Suprapubic skin (tissue), 4 donors: ENCODE measurements around the gene OTX1. TPM values are rescaled to one million over a fixed set of nuclear protein-coding genes. Genes with fewer than 3 reads are reported as not detected.

Experiments
- DNase-seq, 2 donors: peaks; one replicate each; pipeline ENCODE4 v3.0.0-alpha.2; 2019; ENCODE audit warnings: low spot score in 2 of 2
- H3K27ac ChIP-seq: fragments of 200-600 bp; sonication (generic); one replicate; pipeline ENCODE4 v1.5.1; 2019
- H3K27me3 ChIP-seq: fragments of 200-600 bp; sonication (generic); one replicate; pipeline ENCODE4 v1.5.1; 2019
- H3K36me3 ChIP-seq: fragments of 200-600 bp; sonication (generic); one replicate; pipeline ENCODE4 v1.5.1; 2019
- H3K4me1 ChIP-seq: fragments of 200-600 bp; sonication (generic); one replicate; pipeline ENCODE4 v1.5.1; 2019
- H3K4me3 ChIP-seq: fragments of 200-600 bp; sonication (generic); one replicate; pipeline ENCODE4 v1.5.1; 2019; ENCODE audit warnings: mild to moderate bottlenecking
- H3K9me3 ChIP-seq: fragments of 200-600 bp; sonication (generic); one replicate; pipeline ENCODE4 v1.5.1; 2019
- EP300 ChIP-seq: sonication (generic); formaldehyde crosslinking; IDR thresholded peaks from one replicate; pipeline ENCODE4 v1.6.1; 2017; ENCODE audit warnings: antibody characterized with exemption
- POLR2A ChIP-seq, 2 donors: fragments of 450-650 bp; IDR thresholded peaks; one replicate each; pipeline ENCODE4 v1.6.1; 2017; ENCODE audit warnings: antibody characterized with exemption in 2 of 2, mild to moderate bottlenecking in 2 of 2, moderate library complexity in 2 of 2
- POLR2AphosphoS5 ChIP-seq, 3 donors: sonication (generic); formaldehyde crosslinking; IDR thresholded peaks; one replicate each; pipeline ENCODE4 v1.6.1; 2017; ENCODE audit warnings: antibody characterized with exemption in 3 of 3
- WGBS: methylation state at CpG from one replicate; pipeline ENCODE4 v1.1.5; 2018; 5-methylcytosine and 5-hydroxymethylcytosine counted together
- total RNA-seq, 4 donors: library from RNA; depleted of rRNA; stranded (reverse); fragments of >200 nt; gene quantifications; one replicate each; pipeline ENCODE4 v1.1.0, GENCODE V29; 2016
- TF ChIP-seq, protein P1 (sequence below), 2 donors: fragments of 200-600 bp in 1 of 2; fragments of 450-650 bp in 1 of 2; sonication (generic) in 1 of 2; IDR thresholded peaks; one replicate each; pipeline ENCODE4 v1.5.1; 2016 to 2019; ENCODE audit warnings: antibody characterized with exemption in 2 of 2, mild to moderate bottlenecking in 1 of 2, moderate library complexity in 1 of 2

The OTX1 gene
- total RNA-seq, 4 donors from 2014 or later = 6.6 to 19.7 (median 10.9) TPM

DNA sequence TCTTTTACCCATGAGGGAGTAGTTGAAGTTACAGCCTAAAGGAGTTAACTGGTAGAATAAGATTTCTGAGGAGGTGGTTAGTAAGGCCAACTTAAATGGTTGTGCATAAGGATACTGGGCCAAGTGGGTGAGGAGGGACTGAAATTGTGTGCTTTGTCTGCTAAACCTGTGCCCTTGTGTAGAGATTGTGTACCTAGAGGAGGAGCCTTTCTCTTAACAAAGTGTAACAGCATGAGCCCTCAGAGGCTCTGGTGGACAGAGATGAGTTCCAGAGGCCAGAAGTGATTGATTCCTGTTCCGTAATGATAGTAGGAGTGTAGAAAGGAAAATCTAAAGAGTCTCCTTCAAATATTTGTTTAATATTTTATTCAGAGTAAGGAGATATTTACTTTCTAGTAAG is 42.9 kb downstream of the OTX1 start:
- DNase-seq = no peak
- no peaks in the 10 kb centered on the region for H3K27me3 ChIP-seq
- H3K27ac ChIP-seq = no peak overlapping the region
- no peaks in the 10 kb centered on the region for H3K9me3 ChIP-seq
- no peaks in the 10 kb centered on the region for H3K4me1 ChIP-seq
- H3K4me3 ChIP-seq = no peak overlapping the region
- 92% methylated on average over 1 of the region's 1 CpG for WGBS
- no peaks in the 10 kb centered on the region for H3K36me3 ChIP-seq
- TF ChIP-seq, protein P1, sequence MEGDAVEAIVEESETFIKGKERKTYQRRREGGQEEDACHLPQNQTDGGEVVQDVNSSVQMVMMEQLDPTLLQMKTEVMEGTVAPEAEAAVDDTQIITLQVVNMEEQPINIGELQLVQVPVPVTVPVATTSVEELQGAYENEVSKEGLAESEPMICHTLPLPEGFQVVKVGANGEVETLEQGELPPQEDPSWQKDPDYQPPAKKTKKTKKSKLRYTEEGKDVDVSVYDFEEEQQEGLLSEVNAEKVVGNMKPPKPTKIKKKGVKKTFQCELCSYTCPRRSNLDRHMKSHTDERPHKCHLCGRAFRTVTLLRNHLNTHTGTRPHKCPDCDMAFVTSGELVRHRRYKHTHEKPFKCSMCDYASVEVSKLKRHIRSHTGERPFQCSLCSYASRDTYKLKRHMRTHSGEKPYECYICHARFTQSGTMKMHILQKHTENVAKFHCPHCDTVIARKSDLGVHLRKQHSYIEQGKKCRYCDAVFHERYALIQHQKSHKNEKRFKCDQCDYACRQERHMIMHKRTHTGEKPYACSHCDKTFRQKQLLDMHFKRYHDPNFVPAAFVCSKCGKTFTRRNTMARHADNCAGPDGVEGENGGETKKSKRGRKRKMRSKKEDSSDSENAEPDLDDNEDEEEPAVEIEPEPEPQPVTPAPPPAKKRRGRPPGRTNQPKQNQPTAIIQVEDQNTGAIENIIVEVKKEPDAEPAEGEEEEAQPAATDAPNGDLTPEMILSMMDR (IDR thresholded peaks at IDR 0.05) = no peak
- TF ChIP-seq EP300 (no peak), POLR2A (IDR thresholded peaks at IDR 0.05) (no peak), POLR2AphosphoS5 (IDR thresholded peaks at IDR 0.05) (no peak)

DNA sequence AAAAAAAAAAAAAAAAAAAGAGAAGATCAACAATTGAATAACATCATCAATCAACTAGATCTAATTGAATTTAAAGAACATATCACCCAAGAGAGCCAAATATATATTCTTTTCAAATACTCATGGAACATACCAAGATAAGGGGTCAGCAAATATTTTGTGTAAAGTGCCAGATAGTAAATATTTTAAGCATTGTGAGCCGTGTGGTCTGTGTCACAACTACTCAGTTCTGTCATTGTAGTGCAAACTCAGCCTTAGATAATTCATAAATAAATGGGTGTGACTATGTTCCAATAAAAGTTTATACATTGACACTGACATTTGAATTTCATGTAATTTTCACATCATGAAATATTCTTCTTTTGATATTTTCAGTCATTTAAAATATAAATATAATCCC is 45.9 kb downstream of the OTX1 start:
- no peak for DNase-seq
- Histone ChIP-seq H3K4me3 (no peak overlapping the region), H3K4me1 (no peaks in the 10 kb centered on the region), H3K36me3 (no peaks in the 10 kb centered on the region), H3K27ac (no peak overlapping the region), H3K9me3 (no peaks in the 10 kb centered on the region), H3K27me3 (no peaks in the 10 kb centered on the region)
- WGBS = 69% methylated on average over 1 of the region's 1 CpG
- no peak for TF ChIP-seq EP300
- no peak for TF ChIP-seq POLR2A (IDR thresholded peaks at IDR 0.05)
- TF ChIP-seq, protein P1 (IDR thresholded peaks at IDR 0.05) = no peak
- TF ChIP-seq POLR2AphosphoS5 (IDR thresholded peaks at IDR 0.05) = no peak

DNA sequence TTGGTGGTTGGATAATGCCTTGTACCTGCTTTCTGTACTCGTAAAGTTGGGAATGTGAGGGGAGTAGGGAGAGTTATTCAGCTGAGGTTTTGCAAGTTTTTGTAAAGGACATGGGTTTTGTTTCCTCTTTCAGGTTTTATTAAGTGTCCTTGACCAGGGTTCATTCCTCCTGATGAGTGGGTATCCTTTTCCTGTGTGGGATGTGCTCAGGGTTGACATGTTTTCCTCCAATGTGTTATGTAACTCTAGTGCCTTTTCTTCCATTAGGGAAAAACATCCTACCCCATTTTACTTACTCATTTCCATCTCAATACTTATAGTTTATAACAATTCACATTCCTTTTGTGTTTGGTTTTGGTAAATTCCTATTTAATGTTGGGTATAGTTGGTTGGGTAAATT is 48.4 kb downstream of the OTX1 start:
- no peak overlapping the region for H3K27ac ChIP-seq
- peaks cover 8% of the 10 kb centered on the region for H3K9me3 ChIP-seq

DNA sequence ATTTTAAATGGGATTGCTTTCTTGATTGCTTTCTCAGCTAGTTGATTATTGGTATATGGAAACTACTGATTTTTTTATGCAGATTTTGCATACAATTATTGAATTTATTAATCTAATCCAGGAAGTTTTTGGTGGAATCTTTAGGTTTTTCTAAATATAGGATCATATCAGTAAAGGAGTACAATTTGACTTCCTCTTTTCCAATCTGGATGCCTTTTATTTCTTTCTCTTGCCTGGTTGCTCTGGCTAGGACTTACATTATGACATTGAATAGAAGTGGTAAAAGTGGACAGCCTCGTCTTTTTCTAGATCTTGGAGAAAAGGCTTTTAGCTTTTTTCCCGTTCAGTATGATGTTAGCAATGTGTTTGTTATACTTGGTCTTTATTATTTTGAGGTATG is 51.3 kb downstream of the OTX1 start:
- no peak for DNase-seq
- 93% methylated on average over 2 of the region's 2 CpGs for WGBS
- Histone ChIP-seq H3K4me1 (no peaks in the 10 kb centered on the region), H3K36me3 (no peaks in the 10 kb centered on the region), H3K4me3 (no peak overlapping the region), H3K27ac (no peak overlapping the region), H3K9me3 (peaks cover 19% of the 10 kb centered on the region), H3K27me3 (no peaks in the 10 kb centered on the region)
- TF ChIP-seq POLR2AphosphoS5 (IDR thresholded peaks at IDR 0.05) (no peak), POLR2A (IDR thresholded peaks at IDR 0.05) (no peak), EP300 (no peak)
- TF ChIP-seq, protein P1 (IDR thresholded peaks at IDR 0.05) = no peak

More for the DNA sequence above, 48.4 kb downstream of the OTX1 start:
- H3K4me1 ChIP-seq = no peaks in the 10 kb centered on the region
- no peaks in the 10 kb centered on the region for H3K27me3 ChIP-seq
- DNase-seq = no peak
- no peak overlapping the region for H3K4me3 ChIP-seq
- TF ChIP-seq, protein P1 (IDR thresholded peaks at IDR 0.05) = no peak
- TF ChIP-seq POLR2AphosphoS5 (IDR thresholded peaks at IDR 0.05) (no peak), POLR2A (IDR thresholded peaks at IDR 0.05) (no peak), EP300 (no peak)
- 100% methylated on average over 1 of the region's 1 CpG for WGBS
- no peaks in the 10 kb centered on the region for H3K36me3 ChIP-seq

DNA sequence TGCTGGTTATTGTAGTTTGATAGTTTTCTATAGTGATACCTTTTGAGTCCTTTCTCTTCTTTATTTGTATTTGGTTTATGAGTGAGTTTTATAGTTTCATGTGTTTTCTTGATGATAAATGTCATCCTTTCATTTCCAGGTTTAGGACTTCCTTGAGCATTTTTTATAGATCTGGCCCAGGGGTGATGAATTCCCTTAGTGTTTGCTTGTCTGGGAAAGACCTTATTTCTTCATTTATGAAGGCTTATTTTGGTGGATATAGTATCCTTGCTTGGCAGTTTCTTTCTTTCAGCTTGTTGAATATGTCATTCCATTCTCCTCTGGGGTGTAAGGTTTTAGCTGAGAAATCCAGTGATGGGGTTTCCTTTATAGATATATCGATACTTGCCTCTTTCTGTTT is 53.9 kb downstream of the OTX1 start:
- no peak for DNase-seq
- Histone ChIP-seq H3K36me3 (no peaks in the 10 kb centered on the region), H3K4me1 (no peaks in the 10 kb centered on the region), H3K27me3 (no peaks in the 10 kb centered on the region), H3K4me3 (no peak overlapping the region), H3K9me3 (peaks cover 19% of the 10 kb centered on the region), H3K27ac (no peak overlapping the region)
- WGBS = 100% methylated on average over 1 of the region's 1 CpG
- TF ChIP-seq, protein P1 (IDR thresholded peaks at IDR 0.05) = no peak
- TF ChIP-seq POLR2AphosphoS5 (IDR thresholded peaks at IDR 0.05) = no peak
- TF ChIP-seq POLR2A (IDR thresholded peaks at IDR 0.05) = no peak
- TF ChIP-seq EP300 = no peak
